Neural progenitor cell (in vitro differentiated cells): ENCODE data around the gene SEMA5B.

Source experiments
- CTCF ChIP-seq: fragments of 200-600 bp; sonication (generic); IDR thresholded peaks from 2 replicates; pipeline ENCODE4 v1.5.1; 2017; ENCODE audit warnings: antibody characterized with exemption, mild to moderate bottlenecking
- EZH2 ChIP-seq: fragments of 200-600 bp; sonication (generic); IDR thresholded peaks from 2 replicates; pipeline ENCODE4 v1.6.1; 2017; ENCODE audit warnings: antibody characterized with exemption, mild to moderate bottlenecking, moderate library complexity
- EZH2phosphoT487 ChIP-seq: fragments of 200-600 bp; sonication (generic); IDR thresholded peaks from 2 replicates; pipeline ENCODE4 v1.6.1; 2017; ENCODE audit warnings: antibody characterized with exemption

- TF ChIP-seq EZH2, result no peak
- no peak for TF ChIP-seq CTCF
- no peak for TF ChIP-seq EZH2phosphoT487
Measured at GRCh38 chr3:123044981-123045763, 17.6 kb upstream of the SEMA5B start.
